GM21529 (cell line): ENCODE data around the gene GRIFIN.

Source experiments
- ATAC-seq: cut with Tn5 transposase; IDR thresholded peaks from one replicate; pipeline ENCODE4 v1.9.1; 2021; ENCODE audit not compliant: unreplicated experiment

Gene GRIFIN

DNA sequence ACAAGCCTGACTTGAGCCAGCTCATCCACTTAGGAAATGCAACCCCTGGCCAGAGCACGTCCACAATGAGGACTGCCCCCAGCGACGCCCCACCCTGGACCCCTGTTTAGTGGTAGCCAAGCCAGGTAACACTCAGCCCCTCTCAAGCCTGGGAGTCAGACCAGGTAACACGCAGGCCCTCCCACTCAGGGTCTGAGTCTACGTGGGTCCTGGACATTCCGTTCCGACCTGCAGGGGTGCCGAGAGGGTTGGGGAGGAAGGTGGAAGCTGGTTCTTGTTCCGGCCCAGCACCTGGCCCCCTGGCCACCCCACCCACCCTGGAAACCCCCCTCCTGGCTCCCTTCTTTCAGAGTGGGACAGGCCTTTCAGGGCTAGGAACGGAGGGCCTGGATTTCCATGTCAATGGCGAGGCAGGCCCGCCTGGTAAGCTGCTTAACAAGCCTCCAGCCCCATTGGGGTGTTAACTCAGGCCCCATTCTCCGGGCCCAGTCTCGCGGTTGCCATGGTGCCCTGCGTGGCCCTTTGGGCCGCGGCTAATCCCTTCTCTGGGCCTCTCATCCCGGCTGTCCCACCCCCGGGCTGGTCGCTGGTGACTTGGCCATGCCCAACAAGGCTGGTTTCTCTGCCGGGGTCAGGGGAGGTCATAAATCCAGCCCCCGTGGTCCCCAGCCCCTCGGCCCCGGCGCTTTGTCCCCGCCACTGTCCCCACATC, 23.7 kb upstream of the GRIFIN start:
- no peak for ATAC-seq

DNA sequence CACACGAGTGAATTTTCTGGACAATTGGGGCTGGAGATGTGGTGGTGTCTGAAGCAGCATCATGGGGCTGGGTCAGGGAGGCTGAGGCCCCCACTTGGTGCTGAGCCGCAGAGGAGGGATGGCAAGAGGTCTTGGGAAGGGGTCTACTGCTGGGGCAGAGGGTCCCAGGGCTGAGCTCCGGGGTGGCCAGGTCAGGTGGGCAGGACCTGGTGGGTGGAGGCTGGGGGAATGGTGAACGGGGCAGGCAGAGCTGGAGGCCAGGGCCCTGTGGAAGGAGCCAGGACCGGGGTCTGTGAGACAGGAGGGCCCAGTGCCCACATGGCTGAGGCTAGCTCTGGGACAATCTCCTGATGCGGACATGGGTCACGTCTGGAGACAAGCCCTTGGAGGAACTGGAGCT, 23.0 kb upstream of the GRIFIN start:
- no peak for ATAC-seq

DNA sequence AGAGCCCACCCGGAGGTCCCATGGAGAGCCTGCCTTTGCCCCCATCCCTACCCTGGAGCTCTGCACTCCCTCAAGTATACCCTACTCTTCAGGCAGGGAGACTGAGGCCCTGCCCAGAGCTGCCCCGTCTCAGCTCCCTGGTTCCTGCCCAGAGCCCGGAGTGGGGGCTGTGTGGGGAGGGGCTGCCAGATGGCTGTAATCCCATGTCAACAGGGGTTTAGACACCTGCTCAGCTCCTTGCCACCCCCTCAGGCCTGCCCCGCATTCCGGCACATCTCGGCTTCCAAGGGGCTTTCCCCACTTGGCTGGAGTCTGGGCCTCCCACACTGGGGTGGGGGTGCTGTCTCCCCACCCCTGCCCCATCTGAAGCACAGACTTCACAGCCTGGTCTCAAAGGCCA, 22.5 kb upstream of the GRIFIN start:
- no peak for ATAC-seq

DNA sequence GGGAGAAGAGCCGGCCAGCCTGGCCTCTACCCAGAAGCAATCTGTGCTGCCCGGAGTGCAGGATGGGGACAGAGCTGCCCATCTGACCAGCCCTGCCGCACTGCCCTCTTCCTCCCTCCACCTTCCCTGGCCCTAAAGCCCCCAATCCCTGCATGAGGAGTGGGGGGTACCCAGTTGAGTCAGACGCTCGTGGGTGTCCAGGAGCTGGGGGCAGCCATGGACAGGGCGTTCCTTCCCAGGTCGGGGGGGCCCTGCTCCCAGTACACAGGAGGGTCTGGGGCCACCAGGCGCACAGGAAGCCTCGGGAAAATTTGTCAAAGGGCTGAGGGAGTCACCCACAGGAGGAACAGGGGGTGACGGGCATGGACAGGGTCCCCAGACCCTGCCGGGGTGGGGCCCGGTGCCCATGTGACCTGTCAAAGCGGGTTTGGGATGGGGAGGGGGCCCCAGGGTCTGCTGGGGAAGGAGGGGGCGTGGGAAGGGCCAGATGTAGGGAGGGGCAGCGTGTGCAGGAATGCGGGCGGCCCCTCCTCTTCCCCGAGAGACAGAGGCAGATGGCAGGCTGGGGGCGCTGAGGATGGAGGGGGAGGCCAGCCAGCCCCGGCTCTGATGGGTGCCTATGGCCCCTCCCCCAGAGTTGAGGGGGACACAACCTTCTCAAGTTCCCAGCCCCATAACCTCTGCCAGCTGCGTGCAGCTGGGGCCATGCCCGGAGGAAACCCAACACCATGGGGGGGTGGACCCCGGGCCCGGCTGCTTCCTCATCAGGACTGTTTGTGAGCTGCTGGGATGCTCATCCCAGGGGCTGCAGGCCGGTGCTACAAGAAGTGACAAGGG, 21.5 kb upstream of the GRIFIN start:
- ATAC-seq: no peak

DNA sequence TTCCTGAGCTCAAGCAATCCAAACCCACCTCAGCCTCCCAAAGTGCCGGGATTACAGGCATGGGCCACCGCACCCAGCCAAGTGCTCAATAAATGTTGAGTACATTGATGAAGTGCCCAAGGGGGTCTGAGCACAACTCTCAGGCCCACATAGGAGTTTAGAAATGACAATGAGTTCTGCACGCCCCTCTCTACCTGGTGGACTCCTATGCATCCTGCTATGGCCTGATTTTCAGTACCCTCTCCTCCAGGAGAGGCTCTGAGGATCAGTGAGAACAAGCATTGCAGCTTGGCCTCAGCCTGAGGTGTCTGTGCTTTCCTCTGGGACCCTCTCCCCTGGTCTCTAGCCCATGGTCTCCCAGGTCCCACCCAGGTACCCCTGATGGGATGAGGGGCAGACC, 20.9 kb upstream of the GRIFIN start:
- no peak for ATAC-seq

DNA sequence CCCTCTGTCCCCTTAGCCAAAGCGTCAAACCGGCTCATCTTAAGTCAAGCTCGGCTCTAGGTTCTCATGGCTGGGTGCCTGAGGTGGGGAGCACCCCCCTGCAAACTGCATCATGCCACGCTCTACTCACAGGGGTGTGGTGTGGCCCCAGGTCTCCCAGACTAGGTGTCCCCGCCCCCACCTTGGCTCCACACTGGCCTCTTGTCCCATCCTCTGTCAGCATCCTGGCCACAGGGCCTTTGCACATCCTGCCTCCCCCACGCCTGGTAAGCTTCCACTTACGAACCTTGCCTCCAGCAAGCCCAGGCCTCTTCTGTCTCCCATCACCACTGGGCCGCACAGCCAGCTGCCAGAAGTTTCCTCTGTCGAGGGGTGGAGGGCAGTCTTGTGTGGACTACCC, 20.2 kb upstream of the GRIFIN start:
- ATAC-seq: no peak

DNA sequence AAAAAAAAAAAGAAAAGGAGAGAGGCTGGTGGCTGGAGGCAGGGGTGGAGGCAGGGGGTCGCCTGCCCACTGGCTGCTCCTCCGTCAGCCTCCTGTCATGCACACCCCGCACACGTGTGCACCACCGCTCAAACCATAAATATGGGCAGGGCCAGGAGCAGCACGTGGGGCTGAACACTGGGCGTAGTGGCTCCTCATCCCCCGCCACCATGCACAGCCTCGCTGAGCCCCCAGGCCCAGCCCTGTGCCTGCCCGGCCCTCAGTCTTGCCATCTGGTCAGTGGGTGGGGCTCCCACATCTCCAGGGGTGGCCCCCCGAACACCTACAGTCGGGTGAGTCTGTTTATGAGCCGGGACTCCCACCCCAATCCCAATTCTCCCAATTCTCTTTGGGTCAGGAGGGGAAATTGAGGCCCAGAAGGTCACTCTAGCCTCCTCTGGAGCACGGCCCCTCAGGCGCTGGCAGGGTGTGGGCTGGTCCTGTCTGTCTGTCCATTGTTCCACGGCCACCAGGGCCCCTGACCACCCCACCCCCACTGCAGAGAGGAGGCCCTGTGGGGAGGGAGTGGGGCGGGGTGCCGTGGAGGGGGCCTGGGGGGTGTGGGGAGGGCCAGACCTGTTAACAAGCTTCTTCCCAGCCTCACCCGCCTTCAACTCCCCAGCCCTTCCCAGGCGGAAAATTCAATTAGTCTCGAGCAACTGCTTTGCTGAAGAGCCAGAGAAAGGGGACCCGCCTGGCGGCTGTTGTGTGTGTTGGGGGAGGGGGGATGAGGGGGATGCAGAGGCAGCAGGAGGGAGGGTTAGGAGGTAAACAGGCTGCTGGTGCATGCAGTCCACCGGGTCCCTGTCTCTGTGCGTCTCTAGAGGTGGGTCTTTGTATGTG, 19.5 kb upstream of the GRIFIN start:
- no peak for ATAC-seq

DNA sequence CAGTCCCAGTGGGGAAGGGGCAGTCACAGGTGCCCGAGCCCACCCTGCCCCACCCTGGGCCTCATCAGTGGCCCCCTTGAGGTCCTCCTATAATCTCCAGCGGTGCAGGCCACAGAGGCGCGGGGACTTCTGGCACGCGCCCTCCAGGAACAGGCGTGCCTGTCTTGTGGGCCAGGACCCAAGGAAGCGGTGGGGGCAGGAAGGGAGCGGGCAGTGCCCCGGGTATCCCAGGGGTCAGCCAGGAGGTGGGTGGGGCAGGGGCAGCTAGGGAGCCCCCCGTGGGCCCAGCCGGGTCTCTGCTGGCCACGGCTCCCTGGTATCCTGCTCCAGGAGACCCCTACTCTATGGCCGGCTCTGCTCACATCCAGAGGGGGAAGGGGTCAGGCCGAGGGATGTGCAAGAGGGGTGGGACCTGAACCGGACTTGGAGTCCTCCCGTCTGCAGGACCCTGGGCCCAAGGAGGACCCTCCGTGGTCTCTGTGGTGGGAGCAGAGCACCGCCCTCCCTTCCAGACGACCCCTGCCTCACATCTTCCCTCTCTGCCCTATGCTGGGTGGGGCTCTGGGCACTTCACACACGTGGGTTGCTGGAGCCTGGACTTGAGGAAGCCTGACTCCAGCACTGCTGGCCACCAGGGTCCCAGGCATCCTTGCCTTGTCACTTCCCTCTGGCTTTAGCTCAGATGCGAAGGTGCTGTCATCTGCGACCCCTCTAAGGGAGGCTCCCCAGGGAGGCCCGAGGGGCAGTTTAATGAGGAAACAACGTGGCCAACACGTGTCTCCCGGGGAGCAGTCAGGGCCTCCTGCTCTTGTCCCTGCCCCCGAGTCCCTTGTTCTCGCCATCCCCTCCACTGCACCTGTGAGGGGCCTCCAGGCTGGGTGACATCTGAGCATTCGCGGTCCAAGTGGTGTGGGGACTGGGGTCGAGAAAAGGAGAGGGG, 18.3 kb upstream of the GRIFIN start:
- ATAC-seq: no peak

DNA sequence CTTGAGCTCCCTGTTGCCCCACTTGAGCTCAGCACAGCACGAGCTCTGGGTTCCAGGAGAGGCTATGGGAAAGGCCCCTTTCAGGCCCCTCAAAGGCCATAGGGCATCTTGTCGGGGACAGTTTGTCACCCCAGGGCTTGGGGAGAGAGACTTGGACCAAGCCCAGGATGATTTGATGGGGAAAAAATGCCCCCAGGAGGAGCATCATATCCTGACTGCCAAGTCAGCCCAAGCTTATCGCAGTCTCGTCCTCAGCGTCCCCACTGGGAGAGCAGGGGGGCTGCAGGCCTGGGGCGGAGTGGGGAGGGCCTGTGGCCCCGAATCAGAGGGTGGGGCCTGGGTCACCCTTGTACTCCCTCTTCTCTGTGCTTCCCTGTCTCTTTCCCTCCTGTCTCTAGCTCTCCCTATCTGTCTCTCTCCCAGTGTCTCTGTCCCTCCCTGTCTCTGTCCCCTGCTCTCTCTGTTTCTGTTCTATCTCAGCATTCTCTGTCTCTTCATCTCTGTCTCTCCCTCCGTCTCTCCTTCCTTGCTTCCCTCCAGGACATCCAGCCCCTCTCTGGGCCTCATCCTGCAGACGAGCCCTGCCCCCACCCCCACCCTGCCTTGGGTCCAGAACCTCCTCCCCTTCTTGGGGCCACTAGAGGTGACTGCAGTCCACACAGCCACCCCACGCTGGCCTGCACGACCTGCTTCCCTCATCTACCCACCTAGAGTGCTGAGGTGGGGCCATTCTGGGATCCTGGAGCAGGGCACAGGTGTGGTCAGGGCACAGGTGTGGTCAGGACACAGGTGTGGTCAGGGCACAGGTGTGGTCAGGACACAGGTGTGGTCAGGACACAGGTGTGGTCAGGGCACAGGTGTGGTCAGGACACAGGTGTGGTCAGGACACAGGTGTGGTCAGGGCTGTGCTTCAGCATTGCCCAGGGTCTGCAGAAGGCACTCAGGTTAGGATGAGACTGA, 17.3 kb upstream of the GRIFIN start:
- ATAC-seq: no peak

DNA sequence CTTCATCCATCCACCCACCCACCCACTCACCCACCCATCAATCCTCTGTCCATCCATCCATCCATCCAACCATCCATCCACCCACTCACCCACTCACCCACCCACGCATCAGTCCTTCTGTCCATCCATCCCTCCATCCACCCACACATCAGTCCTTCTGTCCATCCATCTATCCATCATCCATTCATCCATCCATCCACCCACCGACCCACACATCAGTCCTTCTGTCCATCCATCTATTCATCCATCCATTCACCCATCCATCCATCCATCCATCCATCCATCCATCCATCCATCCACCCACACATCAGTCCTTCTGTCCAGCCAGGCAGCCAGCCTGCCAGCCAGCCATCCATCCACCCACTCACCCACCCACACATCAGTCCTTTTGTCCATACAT, 15.8 kb upstream of the GRIFIN start:
- ATAC-seq: no peak

DNA sequence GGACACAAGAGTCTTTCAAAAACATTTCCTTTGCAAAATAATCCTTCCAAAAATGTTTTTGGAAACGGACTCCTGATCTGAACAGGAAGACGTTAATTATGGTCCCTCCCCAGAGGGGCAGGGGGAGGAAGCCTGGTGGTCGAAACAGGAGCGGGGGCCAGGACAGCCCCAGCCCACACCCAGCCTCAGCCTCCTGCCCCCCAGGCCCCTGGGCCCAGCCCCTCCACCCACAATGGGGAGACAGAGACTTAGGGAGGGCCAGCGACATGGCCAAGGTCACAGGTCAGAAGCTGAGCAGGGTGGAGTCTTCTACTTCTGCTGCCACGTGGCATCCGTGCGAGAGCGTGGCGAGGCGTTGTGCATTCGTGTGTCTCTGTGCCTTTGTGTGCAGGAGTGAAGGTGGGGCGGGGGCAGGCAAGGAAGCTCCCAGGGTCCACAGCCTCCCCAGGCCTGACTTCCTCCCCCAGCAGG, 14.0 kb upstream of the GRIFIN start:
- ATAC-seq: no peak

DNA sequence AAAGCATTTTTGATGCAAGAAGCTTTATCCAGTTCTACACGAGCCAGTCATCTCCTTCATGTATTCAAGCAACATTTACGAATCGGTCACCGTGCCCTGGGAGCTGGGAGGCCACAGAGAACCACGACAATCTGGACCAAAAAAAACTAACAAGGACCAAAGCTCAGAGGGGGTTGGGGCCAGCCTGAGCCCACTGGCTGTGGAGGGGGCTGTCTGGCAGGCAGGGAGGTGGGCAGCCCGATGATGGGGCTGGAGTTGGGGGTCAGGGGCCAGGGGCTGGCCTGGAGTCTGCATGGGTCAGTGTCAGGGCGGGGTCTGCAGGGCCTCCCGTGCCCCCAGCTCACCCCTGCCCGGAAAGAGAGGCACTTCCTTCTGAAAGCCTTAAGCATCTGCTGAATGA, 12.5 kb upstream of the GRIFIN start:
- ATAC-seq: no peak

DNA sequence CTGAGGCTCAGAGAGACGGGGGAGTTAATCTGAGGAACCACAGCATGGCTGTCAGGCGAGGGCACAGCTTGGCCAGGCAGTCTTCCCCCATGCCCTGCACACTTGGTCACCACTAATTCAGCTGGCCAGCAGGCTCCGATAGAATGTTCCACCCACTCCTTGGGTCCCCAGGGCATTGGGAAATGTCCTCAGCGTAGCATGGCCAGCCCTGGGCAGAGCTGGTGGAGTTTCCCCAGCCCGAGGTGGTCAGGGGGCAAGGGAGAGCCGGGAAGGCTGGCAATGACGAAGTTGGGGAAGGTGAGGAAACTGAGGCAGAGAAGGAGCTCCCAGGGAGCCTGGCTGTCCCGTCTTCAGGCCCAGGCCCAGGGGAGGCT, 12.1 kb upstream of the GRIFIN start:
- no peak for ATAC-seq

DNA sequence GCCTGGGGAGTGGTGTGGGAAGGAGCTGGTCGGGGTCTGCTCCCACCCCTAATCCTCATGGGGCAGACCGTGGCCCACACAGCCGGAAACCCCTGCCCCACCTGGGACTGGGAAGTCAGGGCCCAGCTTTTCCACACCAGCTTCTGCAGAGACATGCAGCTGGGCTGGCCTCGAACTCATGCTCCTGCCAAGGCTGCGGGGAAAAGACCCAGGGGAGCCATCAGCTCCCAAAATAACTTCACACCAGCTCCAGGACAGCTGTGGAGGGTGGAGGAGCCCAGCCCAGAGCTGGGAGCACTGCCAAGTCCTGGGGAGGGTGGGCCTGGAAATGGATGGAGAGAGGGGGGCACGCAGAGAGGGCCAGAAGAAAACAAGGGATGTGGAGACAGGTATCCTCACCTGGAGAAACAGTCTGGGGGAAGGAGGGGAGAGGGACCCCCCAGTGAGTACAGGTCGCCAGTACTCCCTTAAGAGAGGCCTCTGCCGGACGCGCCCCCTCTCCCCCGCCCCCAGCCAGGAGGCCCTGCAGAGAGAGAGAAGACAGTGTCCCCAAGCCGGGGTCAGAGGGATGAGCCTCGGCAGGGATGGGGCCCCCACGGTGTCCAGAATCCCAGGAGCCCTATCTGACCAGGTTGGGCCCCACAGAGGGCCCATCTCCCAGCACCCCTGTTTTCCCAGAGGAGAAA, 11.5 kb upstream of the GRIFIN start:
- no peak for ATAC-seq

DNA sequence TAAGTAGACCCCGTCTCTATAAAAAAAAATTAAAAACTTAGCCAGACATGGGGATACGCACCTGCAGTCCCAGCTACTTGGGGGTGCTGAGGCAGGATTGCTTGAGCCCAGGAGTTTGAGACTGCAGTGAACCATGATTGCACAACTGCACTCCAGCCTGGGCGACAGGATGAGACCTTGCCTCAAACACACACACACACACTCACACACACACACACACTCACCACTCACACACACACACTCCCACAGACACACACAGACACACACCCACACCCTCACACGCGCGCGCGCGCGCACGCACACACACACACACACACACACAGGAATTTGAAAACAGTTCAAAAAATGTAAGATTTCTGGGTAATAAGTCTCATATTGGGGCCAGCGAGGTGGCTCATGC, 8.7 kb upstream of the GRIFIN start:
- no peak for ATAC-seq

DNA sequence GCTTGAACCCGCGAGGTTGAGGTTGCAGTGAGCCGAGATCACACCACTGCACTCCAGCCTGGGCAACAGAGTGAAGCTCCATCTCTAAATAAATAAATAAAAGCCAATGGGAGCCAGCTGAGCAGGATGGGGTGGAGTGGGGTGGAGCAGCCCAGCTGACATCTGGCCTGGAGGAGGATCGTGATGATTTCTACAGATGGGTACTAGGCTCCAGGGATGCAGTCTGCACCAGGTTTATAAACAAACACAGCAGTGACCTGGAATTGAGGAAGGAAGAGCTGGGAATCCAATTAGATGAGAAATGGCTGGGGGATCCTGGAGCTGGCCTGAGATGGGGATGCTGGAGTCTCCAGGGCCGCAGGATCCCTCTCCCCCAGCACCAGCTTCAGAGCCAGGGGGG, 7.3 kb upstream of the GRIFIN start:
- no peak for ATAC-seq

DNA sequence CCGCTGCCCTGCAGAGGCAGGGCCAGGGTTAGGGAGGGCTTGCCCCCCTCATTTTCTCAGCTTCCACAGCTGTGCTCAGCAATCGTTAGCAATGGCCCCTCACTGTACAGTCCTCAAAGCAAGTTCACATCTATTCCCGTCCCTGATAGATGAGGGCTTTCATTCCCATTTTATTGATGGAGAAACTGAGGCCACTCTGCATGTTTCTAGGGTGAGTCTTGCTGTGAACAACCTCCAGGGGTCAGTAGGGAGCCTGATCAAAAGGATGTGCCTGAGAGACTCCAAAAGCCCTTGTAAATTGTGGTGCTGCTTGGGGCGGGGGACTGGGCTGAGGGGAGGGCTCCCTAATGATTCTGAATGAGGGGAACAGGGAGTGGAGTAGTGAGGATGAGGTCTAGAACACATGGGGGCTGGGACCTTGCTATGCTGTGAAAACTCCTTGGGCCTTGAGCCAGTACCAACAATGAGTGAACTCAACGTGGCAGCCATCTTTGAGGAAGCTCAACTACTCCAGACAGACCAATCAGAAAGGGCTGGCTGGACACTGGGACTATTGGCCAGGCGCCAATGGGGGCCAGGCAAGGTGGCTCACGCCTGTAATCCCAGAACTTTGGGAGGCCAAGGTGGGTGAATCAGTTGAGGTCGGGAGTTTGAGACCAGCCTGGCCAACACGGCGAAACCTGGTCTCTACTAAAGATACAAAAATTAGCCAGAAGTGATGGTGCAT, 6.7 kb upstream of the GRIFIN start:
- no peak for ATAC-seq

DNA sequence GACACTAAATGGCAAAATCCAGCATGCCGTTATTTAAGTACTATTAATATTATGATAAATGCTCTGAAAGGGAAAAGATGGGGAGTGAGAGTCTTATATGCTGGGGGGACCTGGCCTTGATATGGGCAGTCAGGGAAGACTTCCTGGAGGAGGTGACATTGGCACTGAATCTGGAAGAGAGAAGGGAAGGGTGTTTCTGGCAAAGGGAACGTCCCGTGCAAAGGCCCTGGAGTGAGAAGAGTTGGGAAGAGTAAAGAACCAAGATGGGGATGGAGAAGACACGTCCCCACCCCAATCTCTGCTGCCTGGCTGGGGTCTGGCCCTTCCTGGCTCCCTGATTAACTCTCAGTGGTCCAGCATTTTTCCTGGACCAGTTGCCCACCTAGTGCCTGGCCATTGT, 5.0 kb upstream of the GRIFIN start:
- no peak for ATAC-seq
